ENCODE results near the gene MAN1A2. TPM values are rescaled to one million over a fixed set of nuclear protein-coding genes. Genes with fewer than 3 reads are reported as not detected.

Gene MAN1A2
- total RNA-seq, 1 donor from 2014 or later = 42.7 TPM

DNA sequence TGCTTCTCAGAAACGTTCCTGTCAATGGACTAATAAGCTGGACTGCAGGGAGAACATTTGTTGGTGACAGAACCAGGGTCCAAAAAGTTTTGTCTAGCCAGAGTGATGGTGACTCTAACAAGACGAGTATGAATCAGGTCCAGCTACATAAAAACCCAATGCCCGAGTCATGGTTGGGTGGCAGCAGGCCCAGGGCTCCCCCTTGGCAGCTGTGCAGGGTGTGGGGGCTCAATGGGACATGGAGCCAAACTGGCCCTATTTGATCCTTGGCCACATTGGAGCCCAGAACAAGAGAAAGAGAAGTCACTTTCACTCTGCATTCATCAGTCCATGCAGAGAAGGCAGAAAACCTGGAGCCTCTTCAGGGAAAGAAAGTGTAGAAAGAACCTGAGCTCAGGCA, 200.7 kb downstream of the MAN1A2 start:
- Mint-ChIP-seq H3K4me3 (ENCODE audit: unreplicated experiment) (no peak overlapping the region), H3K27ac (ENCODE audit: unreplicated experiment) (no peak overlapping the region), H3K27me3 (ENCODE audit: low read depth) (peaks cover 7% of the 10 kb centered on the region), H3K36me3 (ENCODE audit: low read depth) (no peaks in the 10 kb centered on the region), H3K9me3 (ENCODE audit: low read depth) (no peaks in the 10 kb centered on the region), H3K4me1 (ENCODE audit: low read depth) (no peaks in the 10 kb centered on the region)
- TF ChIP-seq, protein P1, sequence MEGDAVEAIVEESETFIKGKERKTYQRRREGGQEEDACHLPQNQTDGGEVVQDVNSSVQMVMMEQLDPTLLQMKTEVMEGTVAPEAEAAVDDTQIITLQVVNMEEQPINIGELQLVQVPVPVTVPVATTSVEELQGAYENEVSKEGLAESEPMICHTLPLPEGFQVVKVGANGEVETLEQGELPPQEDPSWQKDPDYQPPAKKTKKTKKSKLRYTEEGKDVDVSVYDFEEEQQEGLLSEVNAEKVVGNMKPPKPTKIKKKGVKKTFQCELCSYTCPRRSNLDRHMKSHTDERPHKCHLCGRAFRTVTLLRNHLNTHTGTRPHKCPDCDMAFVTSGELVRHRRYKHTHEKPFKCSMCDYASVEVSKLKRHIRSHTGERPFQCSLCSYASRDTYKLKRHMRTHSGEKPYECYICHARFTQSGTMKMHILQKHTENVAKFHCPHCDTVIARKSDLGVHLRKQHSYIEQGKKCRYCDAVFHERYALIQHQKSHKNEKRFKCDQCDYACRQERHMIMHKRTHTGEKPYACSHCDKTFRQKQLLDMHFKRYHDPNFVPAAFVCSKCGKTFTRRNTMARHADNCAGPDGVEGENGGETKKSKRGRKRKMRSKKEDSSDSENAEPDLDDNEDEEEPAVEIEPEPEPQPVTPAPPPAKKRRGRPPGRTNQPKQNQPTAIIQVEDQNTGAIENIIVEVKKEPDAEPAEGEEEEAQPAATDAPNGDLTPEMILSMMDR (IDR thresholded peaks at IDR 0.05) = no peak
- DNase-seq (ENCODE audit: low spot score) = no peak

DNA sequence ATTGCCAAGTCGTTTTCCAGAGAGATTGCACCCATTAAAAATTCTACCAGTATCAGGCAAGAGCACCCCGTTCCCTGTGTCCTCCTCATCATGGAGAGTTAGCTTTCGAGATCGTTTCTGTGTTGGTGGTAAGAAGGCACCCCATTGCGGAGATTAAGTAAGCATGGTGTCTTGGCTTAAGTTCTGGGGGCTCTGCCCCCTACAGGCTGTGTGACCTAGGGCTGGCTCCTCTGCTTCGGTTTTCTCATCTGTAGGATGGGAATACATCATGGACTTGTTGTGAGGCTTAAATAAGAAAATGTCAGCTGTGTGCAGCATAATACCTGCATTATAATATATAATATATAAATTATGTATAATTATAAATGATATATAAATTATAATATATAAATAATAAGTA, 201.8 kb downstream of the MAN1A2 start:
- no peaks in the 10 kb centered on the region for H3K9me3 Mint-ChIP-seq (ENCODE audit: low read depth)
- peaks cover 4% of the 10 kb centered on the region for H3K27me3 Mint-ChIP-seq (ENCODE audit: low read depth)
- no peaks in the 10 kb centered on the region for H3K4me1 Mint-ChIP-seq (ENCODE audit: low read depth)
- no peak for DNase-seq (ENCODE audit: low spot score)
- H3K27ac Mint-ChIP-seq (ENCODE audit: unreplicated experiment) = no peak overlapping the region
- TF ChIP-seq, protein P1 (IDR thresholded peaks at IDR 0.05) = no peak
- H3K36me3 Mint-ChIP-seq (ENCODE audit: low read depth) = no peaks in the 10 kb centered on the region
- H3K4me3 Mint-ChIP-seq (ENCODE audit: unreplicated experiment) = no peak overlapping the region

DNA sequence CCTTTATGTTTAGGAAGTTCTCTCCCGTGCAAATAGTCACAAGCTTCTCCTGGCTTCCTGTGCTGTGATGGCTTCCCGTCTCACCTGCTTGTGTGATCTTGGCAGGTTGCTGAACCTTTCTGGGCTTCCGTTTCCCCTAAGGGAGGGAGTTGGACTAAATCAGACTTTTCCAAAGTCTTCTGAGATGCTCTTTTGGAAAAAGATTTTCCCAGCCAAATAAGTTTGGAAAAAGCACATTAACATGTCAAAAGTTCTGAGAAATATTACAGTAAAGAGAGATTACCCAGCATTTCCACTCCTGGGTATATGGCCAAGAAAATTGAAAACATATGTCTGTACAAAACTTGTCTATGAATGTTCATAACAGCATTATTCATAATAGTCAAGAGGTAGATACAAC, 202.6 kb downstream of the MAN1A2 start:
- no peak for DNase-seq (ENCODE audit: low spot score)
- Mint-ChIP-seq H3K36me3 (ENCODE audit: low read depth) (no peaks in the 10 kb centered on the region), H3K4me3 (ENCODE audit: unreplicated experiment) (no peak overlapping the region), H3K27me3 (ENCODE audit: low read depth) (peaks cover 2% of the 10 kb centered on the region), H3K4me1 (ENCODE audit: low read depth) (no peaks in the 10 kb centered on the region), H3K27ac (ENCODE audit: unreplicated experiment) (no peak overlapping the region), H3K9me3 (ENCODE audit: low read depth) (no peaks in the 10 kb centered on the region)
- TF ChIP-seq, protein P1 (IDR thresholded peaks at IDR 0.05) = no peak

GRCh38 chr1:117570988-117571409, 203.8 kb downstream of the MAN1A2 start:
- TF ChIP-seq, protein P1 (IDR thresholded peaks at IDR 0.05) = no peak
- DNase-seq (ENCODE audit: low spot score) = no peak
- H3K4me1 Mint-ChIP-seq (ENCODE audit: low read depth) = no peaks in the 10 kb centered on the region
- no peaks in the 10 kb centered on the region for H3K9me3 Mint-ChIP-seq (ENCODE audit: low read depth)
- no peak overlapping the region for H3K27ac Mint-ChIP-seq (ENCODE audit: unreplicated experiment)
- peaks cover 2% of the 10 kb centered on the region for H3K27me3 Mint-ChIP-seq (ENCODE audit: low read depth)
- no peaks in the 10 kb centered on the region for H3K36me3 Mint-ChIP-seq (ENCODE audit: low read depth)
- no peak overlapping the region for H3K4me3 Mint-ChIP-seq (ENCODE audit: unreplicated experiment)

DNA sequence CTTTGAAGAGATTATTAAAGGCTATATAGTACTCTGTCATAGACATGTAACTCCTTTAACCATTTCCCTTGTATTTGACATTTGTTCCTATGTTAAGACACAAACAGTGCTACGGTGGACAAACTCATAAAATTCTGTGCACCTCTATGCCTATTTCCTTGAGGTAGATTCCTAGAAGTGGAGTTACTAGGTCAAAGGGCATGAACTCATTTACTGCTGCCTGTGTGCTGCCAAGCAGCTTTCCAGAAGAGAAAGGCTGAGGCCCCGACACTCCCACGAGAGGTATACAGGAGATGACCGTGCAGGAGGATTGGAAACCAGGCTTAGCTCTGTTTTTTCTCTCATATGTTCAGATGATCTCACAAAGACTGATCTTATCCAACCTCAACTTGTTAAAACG, 204.2 kb downstream of the MAN1A2 start:
- no peak for DNase-seq (ENCODE audit: low spot score)

More for the DNA sequence above, 204.2 kb downstream of the MAN1A2 start:
- Mint-ChIP-seq H3K36me3 (ENCODE audit: low read depth) (no peaks in the 10 kb centered on the region), H3K9me3 (ENCODE audit: low read depth) (no peaks in the 10 kb centered on the region), H3K4me3 (ENCODE audit: unreplicated experiment) (no peak overlapping the region), H3K27me3 (ENCODE audit: low read depth) (peaks cover 2% of the 10 kb centered on the region), H3K4me1 (ENCODE audit: low read depth) (no peaks in the 10 kb centered on the region), H3K27ac (ENCODE audit: unreplicated experiment) (no peak overlapping the region)
- TF ChIP-seq, protein P1 (IDR thresholded peaks at IDR 0.05) = no peak

Measured in chondrocyte (in vitro differentiated cells).